GM12872 (cell line): ENCODE measurements around the gene TLN1.

Source experiments
- TF ChIP-seq, protein P1 (sequence below): IDR thresholded peaks from 3 replicates; pipeline ENCODE4 v1.5.1; 2011; ENCODE audit warnings: low read depth, mild to moderate bottlenecking, low read length, moderate library complexity; ENCODE audit not compliant: insufficient read depth

The TLN1 gene

DNA sequence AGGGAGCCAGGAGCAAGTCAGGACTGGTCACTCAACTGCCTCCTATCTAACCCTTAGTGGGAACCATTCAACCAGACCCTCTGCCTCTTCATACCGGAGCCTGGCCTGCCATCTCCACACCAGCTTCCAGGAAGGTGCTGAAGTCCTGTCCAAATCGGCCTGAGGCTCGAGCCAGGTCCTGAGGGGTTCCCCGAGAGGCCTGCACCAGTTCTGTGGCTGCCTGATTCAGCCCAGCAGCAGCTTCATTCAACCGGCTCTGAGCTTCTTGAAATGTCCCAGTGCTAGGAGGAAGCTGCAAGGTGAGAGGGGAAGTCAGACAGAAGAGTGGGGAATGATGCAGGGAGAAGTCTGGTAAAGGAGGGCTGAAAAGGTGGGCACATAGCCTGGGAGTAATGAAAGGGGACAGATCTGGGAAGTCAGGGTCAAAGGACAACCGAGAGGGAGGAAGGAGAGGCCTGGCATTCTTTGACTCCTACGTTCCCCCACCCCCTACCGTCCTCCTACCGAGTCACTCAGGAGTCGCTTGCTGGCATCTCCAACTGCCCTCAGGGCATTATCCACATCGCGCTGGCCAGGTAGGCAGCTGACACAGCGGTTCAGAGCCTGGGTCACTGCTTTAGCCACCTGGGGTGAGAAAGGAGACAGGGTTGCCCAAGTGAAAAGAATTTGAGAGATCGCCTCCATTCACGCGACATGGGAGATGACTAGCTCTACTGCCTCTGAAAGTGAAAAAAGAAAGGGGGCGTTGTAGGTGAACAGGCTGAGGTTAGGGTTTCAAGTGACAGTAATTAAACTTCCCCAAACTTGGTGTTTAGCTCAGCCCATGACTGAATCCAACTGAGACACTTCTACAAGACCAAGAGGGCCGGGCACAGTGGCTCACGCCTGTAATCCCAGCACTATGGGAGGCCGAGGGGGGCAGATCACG, 20.2 kb downstream of the TLN1 start:
- TF ChIP-seq, protein P1, sequence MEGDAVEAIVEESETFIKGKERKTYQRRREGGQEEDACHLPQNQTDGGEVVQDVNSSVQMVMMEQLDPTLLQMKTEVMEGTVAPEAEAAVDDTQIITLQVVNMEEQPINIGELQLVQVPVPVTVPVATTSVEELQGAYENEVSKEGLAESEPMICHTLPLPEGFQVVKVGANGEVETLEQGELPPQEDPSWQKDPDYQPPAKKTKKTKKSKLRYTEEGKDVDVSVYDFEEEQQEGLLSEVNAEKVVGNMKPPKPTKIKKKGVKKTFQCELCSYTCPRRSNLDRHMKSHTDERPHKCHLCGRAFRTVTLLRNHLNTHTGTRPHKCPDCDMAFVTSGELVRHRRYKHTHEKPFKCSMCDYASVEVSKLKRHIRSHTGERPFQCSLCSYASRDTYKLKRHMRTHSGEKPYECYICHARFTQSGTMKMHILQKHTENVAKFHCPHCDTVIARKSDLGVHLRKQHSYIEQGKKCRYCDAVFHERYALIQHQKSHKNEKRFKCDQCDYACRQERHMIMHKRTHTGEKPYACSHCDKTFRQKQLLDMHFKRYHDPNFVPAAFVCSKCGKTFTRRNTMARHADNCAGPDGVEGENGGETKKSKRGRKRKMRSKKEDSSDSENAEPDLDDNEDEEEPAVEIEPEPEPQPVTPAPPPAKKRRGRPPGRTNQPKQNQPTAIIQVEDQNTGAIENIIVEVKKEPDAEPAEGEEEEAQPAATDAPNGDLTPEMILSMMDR, result no peak

DNA sequence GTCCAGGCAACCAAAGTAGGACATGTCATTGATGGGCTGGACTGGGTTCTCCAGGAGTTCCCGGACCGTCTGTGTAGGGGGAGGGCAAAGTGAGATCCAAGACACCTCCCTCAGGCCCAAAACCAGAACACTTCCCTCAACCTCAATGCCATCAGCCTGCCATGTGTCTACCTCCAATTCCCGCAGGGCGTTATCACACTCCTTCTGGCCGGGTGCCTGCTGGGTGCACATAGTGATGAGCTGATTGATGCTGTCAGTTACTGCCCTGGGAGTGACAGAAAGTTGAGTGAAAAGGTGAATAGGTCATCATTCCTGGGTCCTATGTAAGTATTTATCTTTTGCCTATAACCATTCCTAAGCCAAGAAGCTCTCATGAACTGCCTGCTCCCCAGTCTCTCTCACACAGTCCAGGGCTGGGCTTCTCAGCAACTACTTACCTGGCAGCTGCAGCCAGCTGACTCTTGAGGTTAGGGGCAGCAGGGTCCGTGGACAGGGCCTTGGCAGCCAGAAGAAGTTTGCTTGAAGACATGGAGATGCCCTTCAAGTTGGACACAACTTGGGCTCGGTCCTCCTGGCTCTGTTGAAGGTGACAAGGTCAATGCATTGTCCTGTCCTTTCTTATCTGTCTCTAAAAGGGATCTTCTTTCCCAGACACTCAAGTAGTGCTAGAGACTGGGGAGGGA, 21.0 kb downstream of the TLN1 start:
- TF ChIP-seq, protein P1, result no peak

- TF ChIP-seq, protein P1, result no peak
These were observed 23.8 kb downstream of the TLN1 start for GRCh38 chr9:35708146-35708545.

GRCh38 chr9:35706951-35707350, 25.0 kb downstream of the TLN1 start:
- TF ChIP-seq, protein P1, result no peak

DNA sequence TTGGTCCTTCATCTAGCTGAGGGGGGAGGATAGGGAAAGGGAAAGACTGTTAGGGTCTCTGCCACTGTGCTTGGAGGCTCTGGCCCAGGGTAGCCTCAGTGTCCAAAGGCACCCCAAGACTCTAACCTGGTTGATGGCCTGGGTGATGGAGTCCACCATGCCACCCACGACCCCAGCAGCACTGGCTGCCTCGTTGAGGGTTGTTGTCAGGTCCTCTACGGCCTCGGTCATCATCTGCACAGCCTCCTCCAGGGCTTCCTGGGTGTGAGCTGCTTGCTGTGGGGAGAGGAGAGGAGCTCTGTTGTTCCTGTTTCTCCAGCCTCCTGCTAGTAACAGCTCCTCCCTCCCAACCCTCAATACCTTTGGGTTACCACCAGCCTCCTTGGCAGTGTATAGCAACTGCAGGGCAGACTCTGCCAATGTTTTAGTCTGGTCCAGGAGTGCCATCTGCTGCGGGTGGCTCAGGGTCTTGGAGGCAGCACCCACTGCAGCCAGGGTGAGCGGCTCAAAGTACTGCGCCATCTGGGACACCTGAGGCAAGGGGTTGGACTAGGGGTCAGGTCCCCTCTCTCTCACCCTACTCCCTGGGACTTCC, 26.1 kb downstream of the TLN1 start:
- TF ChIP-seq, protein P1, result no peak

- TF ChIP-seq, protein P1, result no peak
These were observed 26.6 kb downstream of the TLN1 start for GRCh38 chr9:35705372-35705771.
